ENCODE measurements around the gene CPXM1.

DNA sequence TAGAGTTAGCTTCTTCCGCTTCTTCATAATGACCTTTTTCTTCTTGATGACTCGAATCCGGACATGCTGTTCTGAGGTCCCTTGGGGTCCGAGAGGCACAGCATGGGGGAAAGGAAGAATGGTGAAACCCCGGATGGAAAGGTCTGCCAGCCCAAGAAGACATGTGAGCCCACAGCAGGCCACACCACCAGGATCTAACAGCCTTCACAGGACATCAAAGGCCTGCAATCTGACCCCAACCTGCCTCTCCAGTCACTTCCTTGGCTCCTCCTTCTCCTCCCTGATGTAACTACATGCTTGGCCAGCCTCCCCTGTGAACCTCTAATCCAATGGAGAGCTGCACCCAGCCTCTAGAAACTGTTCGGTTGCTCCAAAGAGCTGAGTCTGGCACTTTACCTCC, 1.6 kb downstream of the CPXM1 start:
- TF ChIP-seq ZNF274 (IDR thresholded peaks at IDR 0.05; ENCODE audit: low read depth, low read length) (no peak), SUZ12 (IDR thresholded peaks at IDR 0.05; ENCODE audit: extremely low read depth, insufficient read depth, insufficient read length) (no peak)
